HG03558 (cell line): ENCODE results near the gene MRPL17.
"Not testable (repeated sequence)": the region's sequence is repeated elsewhere in the genome, so short reads cannot be mapped to it uniquely, and the experiment has no call there.

ENCODE experiments used
- ATAC-seq: cut with Tn5 transposase; IDR thresholded peaks from one replicate; pipeline ENCODE4 v1.9.1; 2021; ENCODE audit warnings: moderate number of reproducible peaks; ENCODE audit not compliant: unreplicated experiment; ENCODE audit errors: extremely low read depth

The MRPL17 gene

GRCh38 chr11:6686006-6686405 lies 2.9 kb upstream of the MRPL17 start:
- no peak for ATAC-seq

- ATAC-seq, result not testable (repeated sequence)
These were observed 928 bp upstream of the MRPL17 start for GRCh38 chr11:6684068-6684467.

- ATAC-seq, result no peak
These were observed 577 bp downstream of the MRPL17 start for GRCh38 chr11:6682591-6682935.

GRCh38 chr11:6681949-6682348 lies 1.2 kb downstream of the MRPL17 start:
- no peak for ATAC-seq

- ATAC-seq, result no peak
These were observed 1.6 kb downstream of the MRPL17 start for GRCh38 chr11:6681505-6681904.

- ATAC-seq, result no peak
These were observed 6.1 kb downstream of the MRPL17 start for GRCh38 chr11:6677018-6677417.

GRCh38 chr11:6674862-6675261 lies 8.3 kb downstream of the MRPL17 start:
- no peak for ATAC-seq

GRCh38 chr11:6674219-6674597 lies 8.9 kb downstream of the MRPL17 start:
- no peak for ATAC-seq

- ATAC-seq, result no peak
These were observed 9.5 kb downstream of the MRPL17 start for GRCh38 chr11:6673523-6674218.

GRCh38 chr11:6671991-6672390 lies 11.1 kb downstream of the MRPL17 start:
- ATAC-seq, result no peak

GRCh38 chr11:6670202-6670830 lies 12.8 kb downstream of the MRPL17 start:
- no peak for ATAC-seq

- ATAC-seq, result peak; percentile 77
These were observed 15.3 kb downstream of the MRPL17 start for GRCh38 chr11:6667733-6668374.

- ATAC-seq, result no peak
These were observed 16.6 kb downstream of the MRPL17 start for GRCh38 chr11:6666302-6667183.

- no peak for ATAC-seq
These were observed 18.6 kb downstream of the MRPL17 start for GRCh38 chr11:6664551-6664950.

GRCh38 chr11:6663794-6664469 lies 19.2 kb downstream of the MRPL17 start:
- no peak for ATAC-seq

GRCh38 chr11:6660712-6661111 lies 22.4 kb downstream of the MRPL17 start:
- ATAC-seq, result no peak

GRCh38 chr11:6658647-6659046 lies 24.5 kb downstream of the MRPL17 start:
- no peak for ATAC-seq

- no peak for ATAC-seq
These were observed 25.8 kb downstream of the MRPL17 start for GRCh38 chr11:6657346-6657745.

GRCh38 chr11:6656936-6657335 lies 26.2 kb downstream of the MRPL17 start:
- no peak for ATAC-seq

GRCh38 chr11:6656584-6656915 lies 26.6 kb downstream of the MRPL17 start:
- ATAC-seq, result no peak
